Measurements from ENCODE around the gene GATAD1.

Gene GATAD1

GRCh38 chr7:92415225-92415624 lies 32.1 kb upstream of the GATAD1 start:
- no peak overlapping the region for H2AFZ ChIP-seq (ENCODE audit: low read length, unreplicated experiment)
- no peaks in the 10 kb centered on the region for H3K36me3 ChIP-seq (ENCODE audit: insufficient read depth, low read length)
- H3K79me2 ChIP-seq (ENCODE audit: control insufficient read depth, insufficient read depth, low read length, unreplicated experiment) = no peaks in the 10 kb centered on the region
- peaks cover 15% of the 10 kb centered on the region; the same call in 1 of the 2 replicates for H3K27me3 ChIP-seq (ENCODE audit: insufficient read depth, low read length)
- no peak overlapping the region for H3K27ac ChIP-seq (ENCODE audit: low read depth, low read length)
- no peak overlapping the region for H3K4me3 ChIP-seq (ENCODE audit: low read depth, low read length)
- no peaks in the 10 kb centered on the region for H3K4me1 ChIP-seq (ENCODE audit: control insufficient read depth, insufficient read depth, low read length, unreplicated experiment)

- Histone ChIP-seq H3K4me1 (ENCODE audit: control insufficient read depth, insufficient read depth, low read length, unreplicated experiment) (no peaks in the 10 kb centered on the region), H3K27me3 (ENCODE audit: insufficient read depth, low read length) (peaks cover 10% of the 10 kb centered on the region; the same call in 1 of the 2 replicates), H3K79me2 (ENCODE audit: control insufficient read depth, insufficient read depth, low read length, unreplicated experiment) (no peaks in the 10 kb centered on the region), H2AFZ (ENCODE audit: low read length, unreplicated experiment) (no peak overlapping the region), H3K27ac (ENCODE audit: low read depth, low read length) (no peak overlapping the region), H3K36me3 (ENCODE audit: insufficient read depth, low read length) (no peaks in the 10 kb centered on the region), H3K4me3 (ENCODE audit: low read depth, low read length) (no peak overlapping the region)
Measured at GRCh38 chr7:92417913-92418312, 29.4 kb upstream of the GATAD1 start.

- Histone ChIP-seq H3K36me3 (ENCODE audit: insufficient read depth, low read length) (no peaks in the 10 kb centered on the region), H3K27ac (ENCODE audit: low read depth, low read length) (no peak overlapping the region), H3K79me2 (ENCODE audit: control insufficient read depth, insufficient read depth, low read length, unreplicated experiment) (no peaks in the 10 kb centered on the region), H3K27me3 (ENCODE audit: insufficient read depth, low read length) (no peaks in the 10 kb centered on the region), H3K4me3 (ENCODE audit: low read depth, low read length) (no peak overlapping the region), H3K4me1 (ENCODE audit: control insufficient read depth, insufficient read depth, low read length, unreplicated experiment) (no peaks in the 10 kb centered on the region), H2AFZ (ENCODE audit: low read length, unreplicated experiment) (no peak overlapping the region)
Measured at GRCh38 chr7:92421676-92422435, 25.4 kb upstream of the GATAD1 start.

GRCh38 chr7:92422926-92423325 lies 24.4 kb upstream of the GATAD1 start:
- Histone ChIP-seq H3K4me1 (ENCODE audit: control insufficient read depth, insufficient read depth, low read length, unreplicated experiment) (no peaks in the 10 kb centered on the region), H3K27me3 (ENCODE audit: insufficient read depth, low read length) (no peaks in the 10 kb centered on the region), H3K36me3 (ENCODE audit: insufficient read depth, low read length) (no peaks in the 10 kb centered on the region), H3K79me2 (ENCODE audit: control insufficient read depth, insufficient read depth, low read length, unreplicated experiment) (no peaks in the 10 kb centered on the region), H3K27ac (ENCODE audit: low read depth, low read length) (no peak overlapping the region), H3K4me3 (ENCODE audit: low read depth, low read length) (no peak overlapping the region), H2AFZ (ENCODE audit: low read length, unreplicated experiment) (no peak overlapping the region)

GRCh38 chr7:92423710-92424131 lies 23.6 kb upstream of the GATAD1 start:
- Histone ChIP-seq H3K4me3 (ENCODE audit: low read depth, low read length) (peak overlapping the region; percentile 71; the same call in 1 of the 2 replicates), H3K27ac (ENCODE audit: low read depth, low read length) (no peak overlapping the region)

GRCh38 chr7:92425311-92425947 lies 21.9 kb upstream of the GATAD1 start:
- no peaks in the 10 kb centered on the region for H3K79me2 ChIP-seq (ENCODE audit: control insufficient read depth, insufficient read depth, low read length, unreplicated experiment)
- peak overlapping the region; percentile 15 for H2AFZ ChIP-seq (ENCODE audit: low read length, unreplicated experiment)
- H3K4me1 ChIP-seq (ENCODE audit: control insufficient read depth, insufficient read depth, low read length, unreplicated experiment) = no peaks in the 10 kb centered on the region
- no peak overlapping the region for H3K4me3 ChIP-seq (ENCODE audit: low read depth, low read length)
- no peaks in the 10 kb centered on the region for H3K27me3 ChIP-seq (ENCODE audit: insufficient read depth, low read length)
- H3K36me3 ChIP-seq (ENCODE audit: insufficient read depth, low read length) = no peaks in the 10 kb centered on the region
- H3K27ac ChIP-seq (ENCODE audit: low read depth, low read length) = no peak overlapping the region

More at GRCh38 chr7:92423710-92424131, 23.6 kb upstream of the GATAD1 start:
- H2AFZ ChIP-seq (ENCODE audit: low read length, unreplicated experiment) = peak overlapping the region; percentile 55
- H3K36me3 ChIP-seq (ENCODE audit: insufficient read depth, low read length) = no peaks in the 10 kb centered on the region
- no peaks in the 10 kb centered on the region for H3K4me1 ChIP-seq (ENCODE audit: control insufficient read depth, insufficient read depth, low read length, unreplicated experiment)
- no peaks in the 10 kb centered on the region for H3K27me3 ChIP-seq (ENCODE audit: insufficient read depth, low read length)
- H3K79me2 ChIP-seq (ENCODE audit: control insufficient read depth, insufficient read depth, low read length, unreplicated experiment) = no peaks in the 10 kb centered on the region

- H3K27ac ChIP-seq (ENCODE audit: low read depth, low read length) = no peak overlapping the region
- H3K36me3 ChIP-seq (ENCODE audit: insufficient read depth, low read length) = no peaks in the 10 kb centered on the region
- no peak overlapping the region for H2AFZ ChIP-seq (ENCODE audit: low read length, unreplicated experiment)
- H3K4me1 ChIP-seq (ENCODE audit: control insufficient read depth, insufficient read depth, low read length, unreplicated experiment) = no peaks in the 10 kb centered on the region
- H3K27me3 ChIP-seq (ENCODE audit: insufficient read depth, low read length) = no peaks in the 10 kb centered on the region
- no peaks in the 10 kb centered on the region for H3K79me2 ChIP-seq (ENCODE audit: control insufficient read depth, insufficient read depth, low read length, unreplicated experiment)
- no peak overlapping the region for H3K4me3 ChIP-seq (ENCODE audit: low read depth, low read length)
Measured at GRCh38 chr7:92427193-92427592, 20.1 kb upstream of the GATAD1 start.

DNA sequence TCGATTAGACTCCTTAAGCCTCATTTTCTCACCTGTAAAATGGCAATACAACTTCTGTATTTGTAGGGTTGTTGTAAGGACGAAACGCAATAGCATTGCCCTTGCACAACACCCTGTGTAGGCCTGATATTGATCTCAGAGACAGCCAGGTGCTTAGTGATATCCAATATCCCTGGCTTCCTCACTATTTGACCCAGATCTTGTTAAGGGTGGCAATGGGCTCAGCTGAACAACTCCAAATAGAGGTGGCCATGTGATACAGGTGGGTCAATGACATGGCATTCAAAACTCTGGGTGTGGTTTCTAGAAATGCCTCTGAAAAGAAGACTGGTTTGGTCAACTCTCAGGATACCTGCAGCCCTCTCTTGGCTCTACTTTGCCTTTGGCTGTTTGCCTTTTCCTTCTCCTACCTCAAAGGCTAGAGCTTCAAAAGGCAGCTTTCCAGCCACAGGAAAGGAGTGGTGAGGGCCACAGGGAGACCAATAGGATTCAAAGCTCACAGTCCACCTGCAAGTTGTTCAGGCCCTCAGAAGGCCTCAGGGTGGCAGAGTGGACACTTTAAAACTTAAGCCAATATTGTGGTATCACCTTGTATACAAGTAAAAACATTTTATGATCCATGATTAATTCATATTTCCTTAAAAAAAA lies 14.9 kb upstream of the GATAD1 start:
- Histone ChIP-seq H3K27ac (ENCODE audit: low read depth, low read length) (no peak overlapping the region), H3K36me3 (ENCODE audit: insufficient read depth, low read length) (no peaks in the 10 kb centered on the region), H3K27me3 (ENCODE audit: insufficient read depth, low read length) (no peaks in the 10 kb centered on the region), H3K4me3 (ENCODE audit: low read depth, low read length) (no peak overlapping the region), H3K4me1 (ENCODE audit: control insufficient read depth, insufficient read depth, low read length, unreplicated experiment) (no peaks in the 10 kb centered on the region), H3K79me2 (ENCODE audit: control insufficient read depth, insufficient read depth, low read length, unreplicated experiment) (no peaks in the 10 kb centered on the region), H2AFZ (ENCODE audit: low read length, unreplicated experiment) (no peak overlapping the region)

GRCh38 chr7:92433019-92433418 lies 14.3 kb upstream of the GATAD1 start:
- no peaks in the 10 kb centered on the region for H3K4me1 ChIP-seq (ENCODE audit: control insufficient read depth, insufficient read depth, low read length, unreplicated experiment)
- H3K36me3 ChIP-seq (ENCODE audit: insufficient read depth, low read length) = no peaks in the 10 kb centered on the region
- H2AFZ ChIP-seq (ENCODE audit: low read length, unreplicated experiment) = no peak overlapping the region
- H3K27ac ChIP-seq (ENCODE audit: low read depth, low read length) = no peak overlapping the region
- no peaks in the 10 kb centered on the region for H3K79me2 ChIP-seq (ENCODE audit: control insufficient read depth, insufficient read depth, low read length, unreplicated experiment)
- no peak overlapping the region for H3K4me3 ChIP-seq (ENCODE audit: low read depth, low read length)
- H3K27me3 ChIP-seq (ENCODE audit: insufficient read depth, low read length) = no peaks in the 10 kb centered on the region

DNA sequence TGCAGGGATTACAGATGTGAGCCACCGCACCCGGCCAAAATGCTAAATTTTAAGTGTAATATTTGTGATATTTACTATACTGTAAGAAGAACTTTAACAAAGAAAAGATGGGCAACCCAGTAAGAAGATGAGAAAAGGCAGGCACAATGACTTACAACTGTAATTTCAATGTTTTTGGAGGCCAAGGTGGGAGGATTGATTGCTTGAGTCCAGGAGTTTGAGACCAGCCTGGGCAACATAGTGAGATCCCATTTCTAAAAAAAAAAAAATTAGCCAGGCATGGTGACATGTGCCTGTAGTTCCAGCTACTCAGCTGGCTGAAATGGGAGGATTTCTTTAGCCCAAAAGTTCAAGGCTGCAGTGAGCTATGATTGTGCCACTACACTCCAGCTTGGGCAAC lies 11.7 kb upstream of the GATAD1 start:
- Histone ChIP-seq H3K79me2 (ENCODE audit: control insufficient read depth, insufficient read depth, low read length, unreplicated experiment) (no peaks in the 10 kb centered on the region), H2AFZ (ENCODE audit: low read length, unreplicated experiment) (no peak overlapping the region), H3K27ac (ENCODE audit: low read depth, low read length) (no peak overlapping the region), H3K4me3 (ENCODE audit: low read depth, low read length) (no peak overlapping the region), H3K4me1 (ENCODE audit: control insufficient read depth, insufficient read depth, low read length, unreplicated experiment) (no peaks in the 10 kb centered on the region), H3K36me3 (ENCODE audit: insufficient read depth, low read length) (no peaks in the 10 kb centered on the region), H3K27me3 (ENCODE audit: insufficient read depth, low read length) (0 out of 2 replicates have a peak, but pooled peaks cover 11% of the 10 kb centered on the region)

Measured in ACC112 (cell line).